SK-MEL-5 (cell line): Measurements from ENCODE around the gene RACGAP1. TPM values are rescaled to one million over a fixed set of nuclear protein-coding genes. Genes with fewer than 3 reads are reported as not detected.

Experiments used
- DNase-seq: peaks from one replicate; pipeline ENCODE4 v3.0.0-alpha.2; 2016; ENCODE audit warnings: low read depth, low spot score
- in situ Hi-C: cut with HindIII; loops from 2 replicates; pipeline ENCODE4 v1.10.0; 2016; ENCODE audit warnings: low sequenced_read_pairs, high pct_unique_total_duplicates, low pct_unique_long_range_greater_than_20kb
- total RNA-seq: library from RNA; depleted of rRNA; stranded (reverse); fragments of >200 nt; shearing (Covaris generic); gene quantifications from 2 replicates; pipeline ENCODE4 v1.2.3, GENCODE V29; 2014

Gene RACGAP1
- total RNA-seq, 1 experiment from 2014 or later = 65.2 TPM

- DNase-seq = no peak
- in situ Hi-C loops = no loop called here
Measured at GRCh38 chr12:49954863-49955830, 70.1 kb downstream of the RACGAP1 start.

- in situ Hi-C loops = no loop called here
- no peak for DNase-seq
Measured at GRCh38 chr12:49953961-49954846, 71.1 kb downstream of the RACGAP1 start.

- in situ Hi-C loops = no loop called here
- DNase-seq = no peak
Measured at GRCh38 chr12:49953151-49953550, 72.1 kb downstream of the RACGAP1 start.

- no peak for DNase-seq
- in situ Hi-C loops = no loop called here
Measured at GRCh38 chr12:49952391-49953055, 72.8 kb downstream of the RACGAP1 start.

- in situ Hi-C loops = no loop called here
- no peak for DNase-seq
Measured at GRCh38 chr12:49951411-49952240, 73.7 kb downstream of the RACGAP1 start.

GRCh38 chr12:49950273-49951251, 74.7 kb downstream of the RACGAP1 start, which contains the start of gene AQP2:
Gene AQP2 (plus strand): TSS chr12:49950737. CDS start chr12:49950831, 94 bp downstream.
- in situ Hi-C loops = no loop called here
- no peak for DNase-seq

- in situ Hi-C loops = no loop called here
- DNase-seq = no peak
Measured at GRCh38 chr12:49949866-49950265, 75.4 kb downstream of the RACGAP1 start.

GRCh38 chr12:49948866-49949845, 76.1 kb downstream of the RACGAP1 start:
- DNase-seq = no peak
- in situ Hi-C loops = no loop called here

- in situ Hi-C loops = no loop called here
- no peak for DNase-seq
Measured at GRCh38 chr12:49947593-49948226, 77.6 kb downstream of the RACGAP1 start.

GRCh38 chr12:49946497-49946896, 78.8 kb downstream of the RACGAP1 start:
- in situ Hi-C loops = no loop called here
- DNase-seq = peak; percentile 26

- in situ Hi-C loops = no loop called here
- DNase-seq = no peak
Measured at GRCh38 chr12:49946086-49946485, 79.2 kb downstream of the RACGAP1 start.

- DNase-seq = peak; percentile 83
Measured at GRCh38 chr12:49945394-49946080, 79.8 kb downstream of the RACGAP1 start.

GRCh38 chr12:49944718-49945117, 80.6 kb downstream of the RACGAP1 start:
- in situ Hi-C loops = no loop called here
- DNase-seq = no peak

More at GRCh38 chr12:49945394-49946080, 79.8 kb downstream of the RACGAP1 start:
- in situ Hi-C loops = no loop called here

GRCh38 chr12:49944046-49944445, 81.2 kb downstream of the RACGAP1 start:
- DNase-seq = no peak
- in situ Hi-C loops = no loop called here
